Sigmoid colon (tissue), 4 donors: ENCODE results near the gene LRRTM4.

Experiments
- EP300 ChIP-seq, 4 donors: sonication (generic); formaldehyde crosslinking; IDR thresholded peaks; one replicate each; pipeline ENCODE4 v1.6.1; 2017; ENCODE audit warnings: antibody characterized with exemption in 4 of 4
- POLR2A ChIP-seq, 2 donors: fragments of 450-650 bp; IDR thresholded peaks; one replicate each; pipeline ENCODE4 v1.6.1; 2016; ENCODE audit warnings: antibody characterized with exemption in 2 of 2, mild to moderate bottlenecking in 2 of 2, moderate library complexity in 2 of 2
- TF ChIP-seq, protein P1 (sequence below), 4 experiments: fragments of 450-650 bp in 3 of 4; fragments of 200-600 bp in 1 of 4; IDR thresholded peaks; one replicate each; pipeline ENCODE4 v1.5.1; 2016 to 2019; ENCODE audit warnings: antibody characterized with exemption in 4 of 4, mild to moderate bottlenecking in 3 of 4, moderate library complexity in 2 of 4

DNA sequence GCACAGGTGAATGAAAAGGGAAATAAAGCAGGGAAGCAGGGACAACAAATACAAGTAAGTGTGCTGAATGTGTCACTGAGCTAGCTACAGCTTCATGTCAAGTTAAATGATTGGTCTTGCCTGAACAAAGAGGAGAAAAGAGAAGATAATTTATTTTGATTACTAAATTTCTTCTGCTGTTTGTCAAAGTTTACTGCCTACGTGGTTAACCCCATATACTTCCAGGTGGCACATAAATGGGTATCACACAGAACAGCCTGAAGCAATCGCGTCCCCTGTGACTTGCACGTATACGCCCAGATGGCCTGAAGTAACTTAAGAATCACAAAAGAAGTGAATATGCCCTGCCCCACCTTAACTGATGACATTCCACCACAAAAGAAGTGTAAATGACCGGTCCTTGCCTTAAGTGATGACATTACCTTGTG lies 434.2 kb downstream of the LRRTM4 start:
- no peak for TF ChIP-seq EP300 (IDR thresholded peaks at IDR 0.05)
- TF ChIP-seq POLR2A (IDR thresholded peaks at IDR 0.05): no peak
- TF ChIP-seq, protein P1, sequence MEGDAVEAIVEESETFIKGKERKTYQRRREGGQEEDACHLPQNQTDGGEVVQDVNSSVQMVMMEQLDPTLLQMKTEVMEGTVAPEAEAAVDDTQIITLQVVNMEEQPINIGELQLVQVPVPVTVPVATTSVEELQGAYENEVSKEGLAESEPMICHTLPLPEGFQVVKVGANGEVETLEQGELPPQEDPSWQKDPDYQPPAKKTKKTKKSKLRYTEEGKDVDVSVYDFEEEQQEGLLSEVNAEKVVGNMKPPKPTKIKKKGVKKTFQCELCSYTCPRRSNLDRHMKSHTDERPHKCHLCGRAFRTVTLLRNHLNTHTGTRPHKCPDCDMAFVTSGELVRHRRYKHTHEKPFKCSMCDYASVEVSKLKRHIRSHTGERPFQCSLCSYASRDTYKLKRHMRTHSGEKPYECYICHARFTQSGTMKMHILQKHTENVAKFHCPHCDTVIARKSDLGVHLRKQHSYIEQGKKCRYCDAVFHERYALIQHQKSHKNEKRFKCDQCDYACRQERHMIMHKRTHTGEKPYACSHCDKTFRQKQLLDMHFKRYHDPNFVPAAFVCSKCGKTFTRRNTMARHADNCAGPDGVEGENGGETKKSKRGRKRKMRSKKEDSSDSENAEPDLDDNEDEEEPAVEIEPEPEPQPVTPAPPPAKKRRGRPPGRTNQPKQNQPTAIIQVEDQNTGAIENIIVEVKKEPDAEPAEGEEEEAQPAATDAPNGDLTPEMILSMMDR (IDR thresholded peaks at IDR 0.05): no peak
